ENCODE measurements around the gene CAMK2N1. TPM values are rescaled to one million over a fixed set of nuclear protein-coding genes. Genes with fewer than 3 reads are reported as not detected.
"Not testable (repeated sequence)": the region's sequence is repeated elsewhere in the genome, so short reads cannot be mapped to it uniquely, and the experiment has no call there.

The CAMK2N1 gene
- total RNA-seq, 2 donors from 2014 or later: 133 to 182 TPM

DNA sequence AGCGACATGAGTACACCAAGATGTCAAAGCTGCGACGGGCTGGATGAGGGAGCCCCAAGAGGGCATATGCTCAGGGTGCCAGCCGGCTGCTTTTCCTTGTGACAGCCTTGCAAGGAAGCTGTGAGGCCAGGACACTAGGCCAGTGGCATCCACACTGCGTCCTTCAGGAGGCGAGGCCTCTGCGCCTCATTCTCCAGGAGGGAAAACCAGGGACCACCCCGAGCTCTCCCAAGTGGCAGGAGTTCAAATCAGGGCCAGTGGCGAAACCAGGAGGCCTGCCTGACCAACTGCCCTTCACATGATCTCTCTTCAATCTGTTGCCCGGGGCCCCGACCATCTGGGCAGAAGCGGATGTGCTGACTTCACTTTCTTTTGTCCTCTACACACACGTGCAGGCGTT lies 13.7 kb upstream of the CAMK2N1 start:
- no peaks in the 10 kb centered on the region for H3K9me3 ChIP-seq
- intact Hi-C loops (cut with DNase I): loop anchor here (5.0 kb wide), 1 partner anchor 577 kb away; the partner anchor contains the start of gene PLA2G2E
- no peak overlapping the region for H3K4me3 ChIP-seq
- no peaks in the 10 kb centered on the region for H3K27me3 ChIP-seq
- H3K4me1 ChIP-seq: no peaks in the 10 kb centered on the region
- H3K27ac ChIP-seq: no peak overlapping the region
- TF ChIP-seq, protein P1, sequence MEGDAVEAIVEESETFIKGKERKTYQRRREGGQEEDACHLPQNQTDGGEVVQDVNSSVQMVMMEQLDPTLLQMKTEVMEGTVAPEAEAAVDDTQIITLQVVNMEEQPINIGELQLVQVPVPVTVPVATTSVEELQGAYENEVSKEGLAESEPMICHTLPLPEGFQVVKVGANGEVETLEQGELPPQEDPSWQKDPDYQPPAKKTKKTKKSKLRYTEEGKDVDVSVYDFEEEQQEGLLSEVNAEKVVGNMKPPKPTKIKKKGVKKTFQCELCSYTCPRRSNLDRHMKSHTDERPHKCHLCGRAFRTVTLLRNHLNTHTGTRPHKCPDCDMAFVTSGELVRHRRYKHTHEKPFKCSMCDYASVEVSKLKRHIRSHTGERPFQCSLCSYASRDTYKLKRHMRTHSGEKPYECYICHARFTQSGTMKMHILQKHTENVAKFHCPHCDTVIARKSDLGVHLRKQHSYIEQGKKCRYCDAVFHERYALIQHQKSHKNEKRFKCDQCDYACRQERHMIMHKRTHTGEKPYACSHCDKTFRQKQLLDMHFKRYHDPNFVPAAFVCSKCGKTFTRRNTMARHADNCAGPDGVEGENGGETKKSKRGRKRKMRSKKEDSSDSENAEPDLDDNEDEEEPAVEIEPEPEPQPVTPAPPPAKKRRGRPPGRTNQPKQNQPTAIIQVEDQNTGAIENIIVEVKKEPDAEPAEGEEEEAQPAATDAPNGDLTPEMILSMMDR (IDR thresholded peaks at IDR 0.05): no peak
- DNase-seq: no peak
- H3K36me3 ChIP-seq: peaks cover 11% of the 10 kb centered on the region
- no peak overlapping the region for H3K9ac ChIP-seq (ENCODE audit: low read depth in 2 of 2, low read length in 2 of 2)

- H3K9ac ChIP-seq (ENCODE audit: low read depth in 2 of 2, low read length in 2 of 2): no peak overlapping the region
- H3K27me3 ChIP-seq: no peaks in the 10 kb centered on the region
- H3K4me1 ChIP-seq: no peaks in the 10 kb centered on the region
- no peak overlapping the region for H3K27ac ChIP-seq
- no peak for DNase-seq
- intact Hi-C loops (cut with DNase I): loop anchor here (5.0 kb wide), 1 partner anchor 577 kb away; the partner anchor contains the start of gene PLA2G2E
- H3K4me3 ChIP-seq: no peak overlapping the region
- TF ChIP-seq, protein P1 (IDR thresholded peaks at IDR 0.05): no peak
- no peaks in the 10 kb centered on the region for H3K9me3 ChIP-seq
- peaks cover 11% of the 10 kb centered on the region for H3K36me3 ChIP-seq
Measured at GRCh38 chr1:20499105-20499504, 13.1 kb upstream of the CAMK2N1 start.

DNA sequence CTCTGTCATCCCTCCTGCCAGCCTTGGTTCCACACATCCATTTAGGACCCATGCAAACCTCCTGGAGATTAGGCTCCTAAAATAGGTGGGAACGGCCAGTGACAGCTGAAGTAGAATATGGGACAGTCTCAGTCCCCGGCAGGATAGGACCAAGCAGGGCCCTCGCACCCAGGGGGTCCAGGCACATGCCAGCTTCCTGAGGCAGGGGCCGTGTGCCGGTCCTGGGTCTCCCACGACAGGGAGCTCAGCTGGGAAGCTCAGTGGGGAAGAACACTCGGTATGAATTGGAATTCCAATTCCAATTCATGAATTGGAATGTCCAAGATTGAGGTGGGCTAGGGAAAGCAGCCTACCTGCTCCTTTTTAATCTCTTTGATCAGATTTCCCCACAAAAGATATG lies 12.1 kb upstream of the CAMK2N1 start:
- Histone ChIP-seq H3K4me3 (no peak overlapping the region), H3K9me3 (no peaks in the 10 kb centered on the region), H3K27ac (no peak overlapping the region), H3K4me1 (no peaks in the 10 kb centered on the region), H3K27me3 (no peaks in the 10 kb centered on the region), H3K9ac (ENCODE audit: low read depth in 2 of 2, low read length in 2 of 2) (no peak overlapping the region), H3K36me3 (peaks cover 11% of the 10 kb centered on the region)
- intact Hi-C loops (cut with DNase I): loop anchor here (5.0 kb wide), 1 partner anchor 576 kb away; the partner anchor contains the start of gene PLA2G2E
- DNase-seq: no peak
- TF ChIP-seq, protein P1 (IDR thresholded peaks at IDR 0.05): no peak

DNA sequence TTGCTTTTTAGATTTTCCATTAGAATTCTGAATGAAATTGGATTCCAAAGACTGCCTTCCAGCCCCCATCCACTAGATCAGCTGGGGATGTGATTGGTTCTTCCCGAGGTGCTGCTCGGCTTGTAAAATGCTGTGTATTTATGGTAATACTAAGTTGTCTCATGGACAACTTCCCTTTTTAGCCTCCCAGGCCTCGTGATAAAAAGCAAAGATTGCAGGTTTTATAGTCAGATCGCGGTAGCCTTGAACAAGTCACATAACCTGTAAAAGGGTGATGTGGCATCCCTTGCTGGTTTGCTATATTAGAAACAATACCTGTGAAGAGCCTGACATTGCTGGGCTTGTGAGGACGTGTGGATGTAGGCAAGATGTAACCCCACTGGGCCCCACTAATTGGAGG lies 11.5 kb upstream of the CAMK2N1 start:
- DNase-seq: no peak
- Histone ChIP-seq H3K4me1 (no peaks in the 10 kb centered on the region), H3K27ac (no peak overlapping the region), H3K9ac (ENCODE audit: low read depth in 2 of 2, low read length in 2 of 2) (no peak overlapping the region), H3K4me3 (no peak overlapping the region), H3K27me3 (no peaks in the 10 kb centered on the region), H3K9me3 (no peaks in the 10 kb centered on the region), H3K36me3 (peaks cover 11% of the 10 kb centered on the region)
- intact Hi-C loops (cut with DNase I): loop anchor here (5.0 kb wide), 1 partner anchor 575 kb away; the partner anchor contains the start of gene PLA2G2E
- TF ChIP-seq, protein P1 (IDR thresholded peaks at IDR 0.05): no peak

DNA sequence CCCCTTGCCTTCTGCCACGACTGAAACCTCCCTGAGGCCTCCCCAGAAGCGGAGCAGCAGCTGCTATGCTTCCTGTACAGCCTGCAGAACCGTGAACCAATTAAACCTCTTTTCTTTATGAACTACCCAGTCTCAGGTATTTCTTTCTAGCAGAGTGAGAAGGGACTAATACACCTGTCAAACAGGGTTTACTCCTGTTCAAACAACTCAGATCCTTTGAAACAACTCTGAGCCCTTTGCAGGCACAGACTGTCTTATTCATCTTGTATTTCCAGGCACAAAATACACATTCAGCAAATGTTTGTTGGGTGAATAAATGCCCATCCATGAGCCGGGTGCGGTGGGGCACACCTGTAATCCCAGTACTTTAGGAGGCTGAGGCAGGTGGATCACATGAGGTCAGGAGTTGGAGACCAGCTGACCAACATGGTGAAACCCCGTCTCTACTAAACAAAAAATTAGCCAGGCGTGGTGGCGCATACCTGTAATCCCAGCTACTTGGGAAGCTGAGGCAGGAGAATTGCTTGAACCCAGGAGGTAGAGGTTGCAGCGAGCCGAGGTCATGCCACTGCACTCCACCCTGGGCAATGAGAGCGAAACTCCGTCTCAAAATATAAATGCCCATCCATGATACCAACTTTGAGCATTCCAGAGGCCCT lies 10.8 kb upstream of the CAMK2N1 start:
- not testable (repeated sequence) for H3K9ac ChIP-seq (ENCODE audit: low read depth in 2 of 2, low read length in 2 of 2); H3K4me3 ChIP-seq; H3K9me3 ChIP-seq; H3K27ac ChIP-seq; H3K4me1 ChIP-seq; H3K27me3 ChIP-seq; DNase-seq
- intact Hi-C loops (cut with DNase I): loop anchor here (5.0 kb wide), 1 partner anchor 575 kb away; the partner anchor contains the start of gene PLA2G2E
- peaks cover 11% of the 10 kb centered on the region for H3K36me3 ChIP-seq

DNA sequence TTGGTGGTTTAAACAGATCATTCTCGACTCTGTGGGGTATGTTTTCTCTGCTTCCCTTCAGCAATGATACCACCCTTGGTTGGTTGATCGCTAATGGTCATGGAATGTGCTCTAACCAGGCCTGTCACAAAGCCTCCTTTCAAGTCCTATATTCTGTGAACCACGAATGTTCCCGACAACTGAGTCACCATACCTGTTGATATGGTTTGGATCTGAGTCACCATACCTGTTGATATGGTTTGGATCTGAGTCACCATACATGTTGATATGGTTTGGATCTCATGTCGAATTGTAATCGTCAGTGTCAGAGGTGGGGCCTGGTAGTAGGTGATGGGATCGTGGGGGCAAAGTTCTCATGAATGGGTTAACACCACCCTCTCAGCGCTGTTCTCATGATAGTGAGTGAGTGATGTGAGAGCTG lies 10.2 kb upstream of the CAMK2N1 start:
- no peak overlapping the region for H3K27ac ChIP-seq
- no peaks in the 10 kb centered on the region for H3K9me3 ChIP-seq
- TF ChIP-seq, protein P1 (IDR thresholded peaks at IDR 0.05): no peak
- H3K36me3 ChIP-seq: peaks cover 9% of the 10 kb centered on the region
- intact Hi-C loops (cut with DNase I): loop anchor here (5.0 kb wide), 1 partner anchor 574 kb away; the partner anchor contains the start of gene PLA2G2E
- no peak overlapping the region for H3K4me3 ChIP-seq
- no peaks in the 10 kb centered on the region for H3K27me3 ChIP-seq
- DNase-seq: no peak
- H3K9ac ChIP-seq (ENCODE audit: low read depth in 2 of 2, low read length in 2 of 2): no peak overlapping the region
- no peaks in the 10 kb centered on the region for H3K4me1 ChIP-seq
